Activated CD4-positive, alpha-beta memory T cell treated with anti-CD3 and anti-CD28 coated beads, Interleukin-2, amount 10 ng/mL, durations not matched to agents 7 days and 5 days (primary cell): ENCODE data around the gene UCP1. TPM values are rescaled to one million over a fixed set of nuclear protein-coding genes. Genes with fewer than 3 reads are reported as not detected.

Experiments
- CTCF ChIA-PET: fragments of 350-600 bp; sonication (Branson Sonifier 250); formaldehyde crosslinking; loops from one replicate; lab custom pipeline; 2021; ENCODE audit warnings: antibody characterized with exemption, inconsistent platforms; lab: Charles Lee
- POLR2A ChIA-PET: fragments of 350-600 bp; sonication (Branson Sonifier 250); formaldehyde crosslinking; loops from one replicate; lab custom pipeline; 2021; ENCODE audit warnings: antibody characterized with exemption; lab: Charles Lee
- DNase-seq: peaks from one replicate; pipeline ENCODE4 v3.0.0-alpha.2; 2020
- H3K27ac Mint-ChIP-seq: one replicate; pipeline ENCODE4 v1.8.0; 2021; ENCODE audit warnings: mild to moderate bottlenecking, mixed read lengths
- H3K27me3 Mint-ChIP-seq: one replicate; pipeline ENCODE4 v1.8.0; 2021; ENCODE audit warnings: mixed read lengths
- H3K36me3 Mint-ChIP-seq: one replicate; pipeline ENCODE4 v1.8.0; 2021; ENCODE audit warnings: low read depth, mixed read lengths
- H3K4me1 Mint-ChIP-seq: one replicate; pipeline ENCODE4 v1.8.0; 2021; ENCODE audit warnings: mixed read lengths
- H3K4me3 Mint-ChIP-seq: one replicate; pipeline ENCODE4 v1.8.0; 2021; ENCODE audit warnings: mild to moderate bottlenecking, mixed read lengths
- H3K9me3 Mint-ChIP-seq: one replicate; pipeline ENCODE4 v1.8.0; 2021; ENCODE audit warnings: mixed read lengths
- total RNA-seq, 2 experiments: library from RNA; stranded (reverse); gene quantifications; one replicate each; pipeline ENCODE4 v1.2.3, GENCODE V29; 2021

The UCP1 gene, protein sequence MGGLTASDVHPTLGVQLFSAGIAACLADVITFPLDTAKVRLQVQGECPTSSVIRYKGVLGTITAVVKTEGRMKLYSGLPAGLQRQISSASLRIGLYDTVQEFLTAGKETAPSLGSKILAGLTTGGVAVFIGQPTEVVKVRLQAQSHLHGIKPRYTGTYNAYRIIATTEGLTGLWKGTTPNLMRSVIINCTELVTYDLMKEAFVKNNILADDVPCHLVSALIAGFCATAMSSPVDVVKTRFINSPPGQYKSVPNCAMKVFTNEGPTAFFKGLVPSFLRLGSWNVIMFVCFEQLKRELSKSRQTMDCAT
- not detected for total RNA-seq

DNA sequence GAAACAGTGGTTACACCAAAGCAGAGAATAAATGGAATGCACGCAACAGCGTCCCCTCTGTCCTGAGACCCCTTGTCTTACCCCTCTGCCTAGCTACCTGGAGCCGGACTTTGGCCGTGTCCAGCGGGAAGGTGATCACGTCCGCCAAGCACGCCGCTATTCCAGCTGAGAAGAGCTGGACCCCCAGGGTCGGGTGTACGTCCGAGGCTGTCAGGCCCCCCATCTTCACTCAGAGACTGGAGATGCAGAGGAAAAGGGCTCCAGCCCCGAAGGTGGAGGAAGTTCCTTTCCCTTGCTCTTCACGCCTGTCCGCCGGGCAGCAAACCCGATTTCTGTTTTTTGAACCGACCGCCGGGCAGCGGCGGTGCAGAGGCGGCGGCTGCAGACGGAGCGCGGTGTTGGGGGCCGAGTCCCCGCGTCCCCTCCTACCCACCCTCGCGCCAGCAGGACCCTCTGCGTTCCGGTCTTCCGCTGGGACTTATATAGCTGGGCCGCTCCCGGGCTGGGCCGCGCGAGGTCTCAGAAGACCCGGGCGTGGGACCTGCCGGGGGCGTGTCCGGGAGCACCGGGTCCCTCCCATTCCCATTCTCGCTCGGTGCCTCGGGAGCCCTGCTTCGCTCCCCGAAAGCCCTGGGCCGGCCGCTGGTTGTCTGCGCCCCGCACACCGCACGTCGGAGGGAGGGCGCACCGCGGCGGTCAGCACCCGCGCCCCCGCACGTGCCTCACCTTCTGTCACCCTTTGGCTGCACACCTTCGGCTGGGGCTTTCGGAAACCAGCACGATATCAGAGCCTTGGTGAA, at the start of gene UCP1:
Gene UCP1, minus strand, starts transcription at position 455 of the 800 bp plus-strand sequence. Its CDS starts 232 bp downstream, at position 223.
- DNase-seq: no peak
- CTCF ChIA-PET: no interaction called here
- Mint-ChIP-seq H3K4me1 (peaks cover 2% of the 10 kb centered on the region), H3K4me3 (no peak within 1 kb of the TSS), H3K27ac (no peak within 1 kb of the TSS), H3K9me3 (no peaks in the 10 kb centered on the region), H3K36me3 (peaks cover 2% of the 10 kb centered on the region), H3K27me3 (peaks cover 34% of the 10 kb centered on the region)
- POLR2A ChIA-PET: interaction anchor here (0.7 kb wide), 1 partner anchor 1040 kb away, joined by 3 read pairs; no protein-coding TSS in a partner anchor

DNA sequence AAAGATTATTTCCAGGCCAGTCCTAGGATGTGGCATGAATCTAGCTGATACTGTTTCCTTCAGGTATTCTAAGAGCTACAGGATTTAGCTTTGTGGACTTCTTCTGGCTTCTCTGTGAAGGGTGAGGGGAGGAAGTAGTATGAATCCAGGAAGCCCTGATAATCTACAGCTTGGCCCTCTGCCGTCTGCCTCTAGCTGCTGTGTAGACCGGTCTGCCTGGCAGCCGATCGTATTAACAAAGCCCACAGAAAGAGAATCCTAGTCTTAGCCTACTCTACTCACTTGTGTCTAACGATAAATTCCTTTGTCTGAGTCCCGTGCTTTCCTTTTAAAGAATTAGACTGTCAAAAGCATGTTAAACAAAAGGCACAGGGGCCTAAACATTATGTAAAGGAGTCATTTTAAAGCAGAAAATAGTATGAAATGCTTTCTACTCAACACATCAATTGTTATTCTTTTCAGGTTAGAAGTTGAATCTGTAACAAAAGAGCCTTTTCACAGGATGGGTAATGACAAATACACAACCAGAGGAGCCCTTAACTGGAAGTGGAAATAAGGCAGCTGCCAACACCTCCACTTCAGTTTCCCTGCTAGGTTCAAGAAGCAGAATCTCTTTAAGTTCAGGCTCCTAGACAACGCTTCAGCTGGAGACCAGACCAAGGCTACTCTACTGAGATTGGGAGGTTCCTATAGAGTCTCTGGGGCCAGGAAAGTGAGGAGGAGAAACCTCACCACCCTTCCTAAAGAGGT, 48.9 kb upstream of the UCP1 start:
- Mint-ChIP-seq H3K36me3 (no peaks in the 10 kb centered on the region), H3K4me3 (no peak overlapping the region), H3K4me1 (no peaks in the 10 kb centered on the region), H3K27me3 (peaks cover 16% of the 10 kb centered on the region), H3K27ac (no peak overlapping the region), H3K9me3 (no peaks in the 10 kb centered on the region)
- no peak for DNase-seq
- POLR2A ChIA-PET: no interaction called here
- CTCF ChIA-PET: no interaction called here

DNA sequence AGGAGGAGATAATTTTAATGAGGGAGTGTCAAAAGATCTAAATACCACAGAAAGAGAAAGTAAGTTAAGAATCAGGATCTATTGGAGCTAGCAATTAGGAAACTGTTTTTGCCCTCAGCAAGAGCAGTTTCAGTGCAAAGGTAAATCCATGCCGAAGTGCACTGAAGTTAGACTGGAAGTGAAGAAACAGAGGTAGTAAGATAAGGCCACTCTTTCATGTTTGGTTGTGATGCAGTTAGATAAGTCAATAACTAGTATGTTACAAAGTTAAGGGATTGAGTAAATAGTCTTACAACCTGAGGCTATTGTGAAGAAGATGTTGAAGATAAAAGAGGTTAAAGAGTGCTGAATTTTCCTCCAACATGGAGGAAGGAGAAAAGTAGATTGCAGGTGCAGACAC, 46.7 kb upstream of the UCP1 start:
- ChIA-PET POLR2A (no interaction called here), CTCF (interaction anchor here (1.0 kb wide), 1 partner anchor 256 kb away, joined by 3 read pairs; no protein-coding TSS in a partner anchor)
- Mint-ChIP-seq H3K4me3 (no peak overlapping the region), H3K9me3 (no peaks in the 10 kb centered on the region), H3K27me3 (peaks cover 16% of the 10 kb centered on the region), H3K36me3 (no peaks in the 10 kb centered on the region), H3K4me1 (no peaks in the 10 kb centered on the region), H3K27ac (no peak overlapping the region)
- no peak for DNase-seq

DNA sequence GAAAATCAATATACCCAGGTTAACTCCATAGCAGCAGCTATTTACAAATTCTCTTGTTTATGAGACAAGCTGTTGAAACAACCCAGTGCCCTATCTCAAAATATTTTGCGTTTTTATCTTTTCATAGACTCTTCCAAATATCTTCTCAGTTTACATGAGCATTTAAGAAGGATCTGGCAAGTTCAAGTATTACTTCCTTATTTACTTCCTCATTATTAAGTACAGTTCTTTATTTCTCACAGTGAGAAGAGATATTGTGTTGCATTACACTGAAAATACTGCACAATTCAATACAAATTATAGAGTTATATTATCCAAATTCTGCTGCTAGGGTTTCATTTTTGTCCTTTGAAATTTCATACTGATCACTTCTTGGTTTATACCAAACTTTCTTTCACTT, 43.6 kb upstream of the UCP1 start:
- peaks cover 8% of the 10 kb centered on the region for H3K27me3 Mint-ChIP-seq
- H3K27ac Mint-ChIP-seq: no peak overlapping the region
- H3K4me1 Mint-ChIP-seq: no peaks in the 10 kb centered on the region
- ChIA-PET CTCF (no interaction called here), POLR2A (no interaction called here)
- no peaks in the 10 kb centered on the region for H3K36me3 Mint-ChIP-seq
- H3K4me3 Mint-ChIP-seq: no peak overlapping the region
- DNase-seq: no peak
- no peaks in the 10 kb centered on the region for H3K9me3 Mint-ChIP-seq

DNA sequence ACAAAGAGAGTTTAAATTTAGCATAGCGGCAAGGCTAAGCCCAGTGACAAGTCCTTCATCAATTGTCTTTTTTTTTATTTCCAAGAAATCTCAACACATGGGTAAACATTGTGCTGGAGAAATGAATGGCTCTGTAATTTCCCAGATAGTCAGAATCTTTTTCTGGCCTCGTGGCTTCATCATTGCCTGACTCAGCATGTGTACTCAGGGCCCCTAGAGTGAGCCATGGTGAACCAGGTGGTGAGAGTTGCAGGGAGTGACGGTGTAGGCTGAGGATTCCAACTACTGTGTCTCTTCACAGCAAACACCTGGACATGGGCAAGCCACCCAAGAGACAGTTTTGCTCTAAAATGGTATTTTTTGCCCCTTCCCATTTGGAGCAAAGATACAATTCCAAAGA, 43.1 kb upstream of the UCP1 start:
- no peak for DNase-seq
- Mint-ChIP-seq H3K36me3 (no peaks in the 10 kb centered on the region), H3K27me3 (peaks cover 8% of the 10 kb centered on the region), H3K9me3 (no peaks in the 10 kb centered on the region), H3K4me3 (no peak overlapping the region), H3K27ac (no peak overlapping the region), H3K4me1 (no peaks in the 10 kb centered on the region)
- ChIA-PET POLR2A (no interaction called here), CTCF (interaction anchor here (4.2 kb wide), 1 partner anchor 252 kb away, joined by 28 read pairs; no protein-coding TSS in a partner anchor)

DNA sequence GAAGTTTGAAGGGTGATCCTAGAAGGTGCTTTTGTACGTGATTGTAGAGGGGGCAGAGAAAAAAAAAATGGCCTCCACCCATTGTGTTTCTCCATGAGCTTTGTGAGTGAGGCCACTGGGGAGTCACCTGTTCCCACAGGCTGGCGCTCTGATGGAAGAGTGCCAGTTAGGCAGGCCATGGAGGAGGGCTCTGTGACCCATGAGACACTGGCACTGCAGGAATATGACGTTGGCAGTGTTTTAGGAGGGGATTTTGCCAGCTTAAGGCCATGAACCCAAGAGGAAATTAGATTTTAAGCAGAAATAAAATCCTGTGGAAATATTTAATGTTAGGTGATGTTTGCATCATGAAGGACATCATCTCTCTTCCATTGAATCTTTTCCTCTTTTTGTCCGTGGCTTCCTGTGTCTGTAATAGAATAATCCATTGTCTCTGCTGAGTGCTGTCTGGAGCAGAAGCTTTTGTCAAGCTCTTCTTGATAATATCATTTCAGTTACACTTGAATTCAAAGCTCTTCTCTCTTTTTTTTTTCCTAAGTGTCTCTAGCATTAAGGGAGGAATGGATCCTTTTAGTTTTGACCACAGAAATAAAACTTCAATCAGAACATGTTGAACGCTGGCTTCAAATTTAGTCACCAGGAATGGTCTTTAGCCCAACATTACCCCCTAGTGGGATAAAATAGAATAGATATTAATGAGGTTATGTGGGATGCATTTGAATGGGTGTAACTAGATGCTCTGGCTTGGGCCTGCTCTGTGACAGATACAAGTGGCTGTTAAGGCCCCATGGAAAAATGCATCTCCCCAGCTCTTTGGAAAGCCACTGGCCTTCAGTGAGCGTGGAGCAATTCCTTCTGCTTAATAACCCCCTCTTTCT, 41.0 kb upstream of the UCP1 start:
- no peak for DNase-seq
- H3K27me3 Mint-ChIP-seq: peaks cover 8% of the 10 kb centered on the region
- H3K9me3 Mint-ChIP-seq: no peaks in the 10 kb centered on the region
- H3K4me1 Mint-ChIP-seq: no peaks in the 10 kb centered on the region
- ChIA-PET CTCF (interaction anchor here (0.7 to 4.2 kb wide), 7 partner anchors 9 to 250 kb away, joined by 3 to 28 read pairs (median 4); partner anchors contain the start of genes ELMOD2 and SCOC), POLR2A (no interaction called here)
- H3K4me3 Mint-ChIP-seq: no peak overlapping the region
- H3K36me3 Mint-ChIP-seq: no peaks in the 10 kb centered on the region
- H3K27ac Mint-ChIP-seq: no peak overlapping the region

DNA sequence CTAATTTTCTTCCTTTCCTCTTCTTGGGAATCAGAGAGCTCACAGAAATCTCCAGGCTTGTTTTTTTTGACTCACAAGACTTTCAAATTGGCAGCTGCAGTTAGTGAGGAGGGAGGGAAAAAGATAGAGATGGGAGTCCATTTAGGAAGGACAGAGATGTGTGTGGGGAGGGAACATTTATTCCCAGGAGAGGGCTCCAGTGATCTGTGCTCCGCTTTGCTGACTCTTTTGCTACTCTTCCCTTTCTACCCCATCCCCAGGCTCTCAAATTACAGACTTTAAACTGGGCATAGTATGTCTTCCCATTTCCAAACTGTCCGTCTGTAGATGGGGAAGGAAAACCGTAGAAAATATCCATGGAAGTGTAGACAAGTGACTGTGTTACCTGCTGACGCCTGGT, 39.1 kb upstream of the UCP1 start:
- Mint-ChIP-seq H3K27ac (no peak overlapping the region), H3K36me3 (no peaks in the 10 kb centered on the region), H3K9me3 (no peaks in the 10 kb centered on the region), H3K4me1 (no peaks in the 10 kb centered on the region), H3K27me3 (peaks cover 7% of the 10 kb centered on the region), H3K4me3 (no peak overlapping the region)
- CTCF ChIA-PET: interaction anchor here (1.1 to 4.2 kb wide), 3 partner anchors 20 to 248 kb away, joined by 3 to 28 read pairs (median 5); no protein-coding TSS in a partner anchor
- no peak for DNase-seq
- POLR2A ChIA-PET: no interaction called here

DNA sequence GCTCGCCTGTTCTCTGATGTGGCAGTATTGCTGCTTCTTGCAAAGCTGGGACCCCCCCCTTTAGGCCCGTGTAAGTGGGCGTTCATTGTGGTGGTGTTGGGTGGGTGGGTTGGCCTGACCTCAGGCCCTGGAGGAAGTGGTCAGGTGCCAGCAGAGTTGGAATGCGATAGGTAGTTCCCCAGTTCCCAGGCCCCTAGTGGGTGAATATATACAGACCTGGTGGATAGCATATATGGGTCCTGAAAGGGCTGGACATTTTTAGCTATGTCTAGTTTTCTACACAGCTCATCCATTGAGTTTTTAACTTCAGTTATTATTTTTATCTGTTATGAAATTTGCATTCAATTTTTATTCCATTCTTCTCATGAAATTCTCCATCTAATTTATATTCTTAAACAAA, 35.8 kb upstream of the UCP1 start:
- DNase-seq: no peak
- peaks cover 10% of the 10 kb centered on the region for H3K27me3 Mint-ChIP-seq
- ChIA-PET POLR2A (no interaction called here), CTCF (no interaction called here)
- no peak overlapping the region for H3K4me3 Mint-ChIP-seq
- H3K4me1 Mint-ChIP-seq: no peaks in the 10 kb centered on the region
- H3K27ac Mint-ChIP-seq: no peak overlapping the region
- no peaks in the 10 kb centered on the region for H3K9me3 Mint-ChIP-seq
- no peaks in the 10 kb centered on the region for H3K36me3 Mint-ChIP-seq

DNA sequence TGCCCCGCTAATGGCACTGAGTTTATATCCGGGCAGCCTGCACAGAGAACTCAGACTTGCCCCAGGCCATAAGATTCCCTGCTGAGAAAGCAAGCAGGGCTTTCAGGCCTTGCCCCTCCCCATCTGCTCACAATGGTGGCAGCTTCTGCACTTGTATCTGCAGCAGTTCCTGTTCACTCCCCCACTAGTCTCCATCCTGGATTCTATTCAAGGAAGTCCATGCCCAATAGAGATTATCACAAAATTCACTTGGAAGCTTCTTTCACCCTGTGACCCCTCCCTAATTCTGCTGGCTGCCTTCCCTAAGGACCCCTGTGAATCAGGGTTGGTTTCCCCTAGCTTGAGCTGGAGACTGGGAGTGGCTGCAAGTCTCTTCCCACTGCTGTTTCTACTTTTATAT, 34.5 kb upstream of the UCP1 start:
- POLR2A ChIA-PET: no interaction called here
- H3K27ac Mint-ChIP-seq: no peak overlapping the region
- H3K36me3 Mint-ChIP-seq: no peaks in the 10 kb centered on the region
- H3K27me3 Mint-ChIP-seq: peaks cover 13% of the 10 kb centered on the region
- no peaks in the 10 kb centered on the region for H3K4me1 Mint-ChIP-seq
- H3K9me3 Mint-ChIP-seq: no peaks in the 10 kb centered on the region
- CTCF ChIA-PET: no interaction called here
- H3K4me3 Mint-ChIP-seq: no peak overlapping the region
- DNase-seq: no peak

DNA sequence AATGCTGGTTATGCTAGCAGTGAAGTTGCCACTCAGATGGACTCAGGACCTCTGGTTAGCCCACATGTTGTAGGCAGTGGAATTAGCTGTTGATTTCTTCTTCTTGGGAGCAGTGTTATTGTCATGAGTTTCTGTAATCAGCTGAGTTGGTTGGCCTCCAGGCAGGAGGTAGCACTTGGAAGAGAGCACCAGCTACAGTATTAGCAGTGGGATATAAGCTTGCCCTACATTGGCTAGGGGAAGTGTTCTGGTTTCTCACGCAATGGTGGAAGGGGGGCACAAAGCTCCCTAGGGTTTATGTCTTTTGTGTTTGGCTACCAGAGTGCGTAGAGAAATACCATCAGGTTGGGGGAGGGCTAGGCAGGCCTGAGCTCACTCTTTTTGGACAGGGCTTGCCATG, 34.0 kb upstream of the UCP1 start:
- ChIA-PET POLR2A (no interaction called here), CTCF (no interaction called here)
- no peaks in the 10 kb centered on the region for H3K36me3 Mint-ChIP-seq
- DNase-seq: no peak
- no peak overlapping the region for H3K27ac Mint-ChIP-seq
- no peaks in the 10 kb centered on the region for H3K4me1 Mint-ChIP-seq
- H3K9me3 Mint-ChIP-seq: no peaks in the 10 kb centered on the region
- no peak overlapping the region for H3K4me3 Mint-ChIP-seq
- H3K27me3 Mint-ChIP-seq: peaks cover 12% of the 10 kb centered on the region

DNA sequence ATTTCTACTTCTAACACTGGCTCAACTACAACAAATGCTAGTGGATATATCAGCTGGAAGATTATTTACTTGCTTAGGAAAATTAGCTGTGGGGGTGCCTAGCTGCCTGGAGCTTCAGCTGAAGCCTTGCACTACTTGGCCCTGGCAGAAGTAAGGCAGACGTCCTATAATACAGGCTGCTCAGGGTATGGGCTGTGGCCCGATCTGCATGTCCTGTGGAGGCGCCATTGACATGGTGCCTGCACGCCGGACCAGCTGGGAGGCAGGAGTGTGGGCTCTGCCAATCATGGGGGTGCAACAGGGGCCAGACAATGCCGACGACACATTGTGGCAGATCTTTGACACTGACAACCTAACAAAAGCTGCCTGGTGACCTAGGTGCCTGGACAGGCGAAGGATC, 31.6 kb upstream of the UCP1 start:
- peaks cover 12% of the 10 kb centered on the region for H3K27me3 Mint-ChIP-seq
- no peaks in the 10 kb centered on the region for H3K9me3 Mint-ChIP-seq
- H3K27ac Mint-ChIP-seq: no peak overlapping the region
- H3K36me3 Mint-ChIP-seq: no peaks in the 10 kb centered on the region
- H3K4me1 Mint-ChIP-seq: no peaks in the 10 kb centered on the region
- POLR2A ChIA-PET: no interaction called here
- CTCF ChIA-PET: interaction anchor here (1.6 kb wide), 1 partner anchor 9 kb away, joined by 5 read pairs; no protein-coding TSS in a partner anchor
- DNase-seq: no peak
- no peak overlapping the region for H3K4me3 Mint-ChIP-seq

DNA sequence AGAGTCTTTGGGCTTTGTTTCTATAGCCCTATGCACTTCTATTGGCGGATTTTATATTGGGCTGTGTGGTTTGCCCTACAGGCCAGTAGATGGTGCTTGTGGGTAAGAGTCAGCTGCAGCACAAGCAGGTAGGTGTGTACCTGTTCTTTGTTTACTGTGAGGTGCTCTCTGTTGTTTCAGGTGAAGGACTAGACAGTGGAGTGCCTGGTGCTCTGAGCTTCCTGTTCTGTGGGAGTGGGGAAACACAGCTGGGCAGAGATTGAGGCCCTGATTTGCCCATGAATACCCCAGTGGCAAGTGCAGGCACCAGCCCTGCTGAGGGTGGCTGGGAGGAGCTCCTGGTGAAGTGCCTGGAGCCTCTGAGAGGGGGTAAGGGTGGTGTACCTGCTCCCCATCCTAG, 26.3 kb upstream of the UCP1 start:
- ChIA-PET CTCF (no interaction called here), POLR2A (no interaction called here)
- H3K27ac Mint-ChIP-seq: no peak overlapping the region
- peaks cover 6% of the 10 kb centered on the region for H3K4me1 Mint-ChIP-seq
- H3K4me3 Mint-ChIP-seq: no peak overlapping the region
- no peaks in the 10 kb centered on the region for H3K9me3 Mint-ChIP-seq
- H3K36me3 Mint-ChIP-seq: no peaks in the 10 kb centered on the region
- peaks cover 29% of the 10 kb centered on the region for H3K27me3 Mint-ChIP-seq
- DNase-seq: no peak
